GM13977 (cell line): Measurements from ENCODE around the gene ZNF574.

Experiments
- DNase-seq: peaks from one replicate; pipeline ENCODE4 v3.0.0; 2012; ENCODE audit warnings: low spot score
- CTCF ChIP-seq: IDR thresholded peaks from 2 replicates; pipeline ENCODE4 v1.5.1; 2012; ENCODE audit warnings: mild to moderate bottlenecking, control low read depth; ENCODE audit not compliant: insufficient read depth; ENCODE audit errors: extremely low read depth, missing control alignments
- in situ Hi-C: fragments of 300-500 bp; cut with MboI; formaldehyde crosslinking; loops from one replicate; pipeline ENCODE4 v1.12.0; 2022; ENCODE audit warnings: low sequenced_read_pairs, low pct_unique_long_range_greater_than_20kb, mixed read lengths, inconsistent platforms; ENCODE audit not compliant: unreplicated experiment

Gene ZNF574

GRCh38 chr19:42093926-42094325 is 18.0 kb downstream of the ZNF574 start:
- no peak for TF ChIP-seq CTCF
- in situ Hi-C loops, result no loop called here
- no peak for DNase-seq

DNA sequence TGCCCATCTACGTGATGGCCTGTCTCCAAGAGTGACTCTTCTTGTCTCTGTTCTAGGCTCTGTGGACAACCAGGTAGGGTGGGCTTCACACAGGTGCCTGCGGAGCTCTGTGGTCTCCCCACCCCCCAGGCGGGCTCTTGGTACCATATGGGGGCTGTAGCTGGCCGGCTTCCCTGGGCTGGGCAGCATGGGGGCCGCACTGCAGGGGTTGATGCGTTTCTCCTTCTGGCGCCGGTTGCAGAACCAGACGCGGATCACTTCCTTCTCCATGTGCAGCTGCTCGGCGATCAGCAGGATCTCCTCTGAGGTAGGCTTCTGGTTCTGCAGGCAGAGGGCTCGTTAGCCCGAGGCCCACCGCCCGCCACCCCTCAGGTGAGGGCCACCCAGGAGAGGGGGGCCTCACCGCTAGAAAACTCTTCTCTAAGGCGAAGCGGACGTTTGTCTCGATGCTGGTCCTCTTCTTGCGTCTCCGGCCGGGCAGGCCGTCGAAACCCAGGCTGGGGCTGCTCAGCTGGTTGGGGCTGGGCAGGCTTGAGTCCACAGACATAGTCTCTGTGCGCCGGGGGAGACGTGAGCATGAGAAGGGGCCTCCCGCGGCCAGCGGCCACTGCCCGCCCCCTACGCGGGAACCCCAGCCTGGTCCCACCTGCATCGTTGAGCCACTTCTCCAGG is 19.3 kb downstream of the ZNF574 start:
- in situ Hi-C loops, result no loop called here
- no peak for TF ChIP-seq CTCF
- DNase-seq, result no peak

GRCh38 chr19:42095814-42096230 is 19.9 kb downstream of the ZNF574 start:
- in situ Hi-C loops, result no loop called here
- no peak for DNase-seq
- no peak for TF ChIP-seq CTCF

GRCh38 chr19:42096255-42096837 is 20.4 kb downstream of the ZNF574 start:
- in situ Hi-C loops, result no loop called here
- no peak for TF ChIP-seq CTCF
- no peak for DNase-seq

DNA sequence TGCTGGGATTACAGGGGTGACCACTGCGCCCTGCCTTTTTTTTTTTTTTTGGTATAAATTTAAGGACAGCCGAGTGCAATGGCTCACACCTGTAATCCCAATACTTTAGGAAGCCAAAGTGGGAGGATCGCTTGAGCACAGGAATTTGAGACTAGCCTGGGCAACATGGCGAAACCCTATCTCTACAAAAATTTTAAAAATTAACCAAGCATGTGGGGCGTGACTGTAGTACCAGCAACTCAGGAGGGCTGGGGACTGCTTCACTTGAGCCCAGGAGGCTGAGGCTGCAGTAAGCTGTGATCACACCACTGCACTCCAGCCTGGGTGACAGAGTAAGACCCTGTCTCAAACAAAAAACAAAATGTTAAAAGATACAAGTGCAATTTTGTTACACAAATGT is 21.5 kb downstream of the ZNF574 start:
- TF ChIP-seq CTCF, result no peak
- in situ Hi-C loops, result no loop called here
- no peak for DNase-seq

- TF ChIP-seq CTCF, result no peak
- in situ Hi-C loops, result no loop called here
- no peak for DNase-seq
These were observed 22.8 kb downstream of the ZNF574 start for GRCh38 chr19:42098781-42099180.
